Naive B cell (primary cell): Measurements from ENCODE around the gene SERPINA4. TPM values are rescaled to one million over a fixed set of nuclear protein-coding genes. Genes with fewer than 3 reads are reported as not detected.

Source experiments
- polyA plus RNA-seq, 6 donors: library from polyadenylated mRNA; unstranded; fragments of 300-500 nt; fragmentation: Illumina TruSeq; gene quantifications; one replicate each; pipeline ENCODE4 v1.2.3, GENCODE V29; 2021; ENCODE audit warnings: low read depth in 6 of 6

The SERPINA4 gene
- polyA plus RNA-seq, 6 donors from 2014 or later: not detected

Other genes with a start within 250 kb of the SERPINA4 start
- gene SERPINA6, start 238.1 kb upstream of the SERPINA4 start, polyA plus RNA-seq: not detected
- gene SERPINA2, start 194.7 kb upstream of the SERPINA4 start, polyA plus RNA-seq: not detected
- gene SERPINA1, start 172.8 kb upstream of the SERPINA4 start, polyA plus RNA-seq: 1 to 10 TPM in 4 of 6 donors, under 1 TPM in 2; 0.20 to 9.5 (median 2.1) TPM
- not detected for gene SERPINA11, start 108.6 kb upstream of the SERPINA4 start, polyA plus RNA-seq
- gene SERPINA9, start 85.2 kb upstream of the SERPINA4 start, polyA plus RNA-seq: not detected
- not detected for gene SERPINA12, start 52.0 kb upstream of the SERPINA4 start, polyA plus RNA-seq
- gene SERPINA5, start 20.0 kb downstream of the SERPINA4 start, polyA plus RNA-seq: not detected
- not detected for gene SERPINA3, start 50.9 kb downstream of the SERPINA4 start, polyA plus RNA-seq
- gene GSC, start 208.7 kb downstream of the SERPINA4 start, polyA plus RNA-seq: not detected